OCI-LY3 (cell line): ENCODE results near the gene CUX1.

Source experiments
- H2AFZ ChIP-seq: fragments of 200-600, 300-600 bp; shearing (Covaris generic); 2 replicates; pipeline ENCODE4 v1.6.0; 2014; ENCODE audit warnings: antibody characterized with exemption, low read depth, low read length
- H3K27ac ChIP-seq: fragments of 200-600, 300-600 bp; sonication (generic); 2 replicates; pipeline ENCODE4 v1.5.1; 2014; ENCODE audit warnings: mild to moderate bottlenecking, low read length, moderate library complexity, mixed read lengths
- H3K27me3 ChIP-seq: fragments of 200-600, 300-600 bp; sonication (generic); 2 replicates; pipeline ENCODE4 v1.6.1; 2014; ENCODE audit warnings: low read depth, low read length, mixed read lengths
- H3K36me3 ChIP-seq: fragments of 200-600, 300-600 bp; sonication (generic); replicated peaks from 2 replicates; pipeline ENCODE3; 2014; ENCODE audit warnings: low read depth, low read length, mixed read lengths
- H3K4me1 ChIP-seq: fragments of 300-600, 200-600 bp; sonication (generic); 2 replicates; pipeline ENCODE4 v1.6.1; 2014; ENCODE audit warnings: low read length, mixed read lengths
- H3K4me2 ChIP-seq: fragments of 200-600, 300-600 bp; sonication (generic); 2 replicates; pipeline ENCODE4 v1.6.1; 2014; ENCODE audit warnings: low read length, mixed read lengths
- H3K4me3 ChIP-seq: fragments of 300-600, 200-600 bp; sonication (generic); 2 replicates; pipeline ENCODE4 v1.5.1; 2014; ENCODE audit warnings: antibody characterized with exemption, mild to moderate bottlenecking, low read length, moderate library complexity
- H3K79me2 ChIP-seq: fragments of 300-600, 200-600 bp; shearing (Covaris generic); 2 replicates; pipeline ENCODE4 v1.6.1; 2014; ENCODE audit warnings: mild to moderate bottlenecking, low read length, mixed read lengths
- H3K9ac ChIP-seq: fragments of 300-600, 200-600 bp; shearing (Covaris generic); 2 replicates; pipeline ENCODE4 v1.6.0; 2014; ENCODE audit warnings: mild to moderate bottlenecking, low read length, moderate library complexity
- H3K9me3 ChIP-seq: fragments of 200-600, 300-600 bp; shearing (Covaris generic); 2 replicates; pipeline ENCODE4 v1.6.1; 2014; ENCODE audit warnings: low read length, mixed read lengths; ENCODE audit not compliant: insufficient read depth
- H4K20me1 ChIP-seq: fragments of 200-600, 300-600 bp; sonication (generic); 2 replicates; pipeline ENCODE4 v1.6.1; 2016; ENCODE audit warnings: low read length, mixed read lengths; ENCODE audit not compliant: insufficient read depth
- EZH2phosphoT487 ChIP-seq: fragments of 200-600 bp; shearing (Covaris generic); IDR thresholded peaks from 2 replicates; pipeline ENCODE4 v1.6.1; 2018; ENCODE audit warnings: antibody characterized with exemption, mixed run types, low read depth
- TF ChIP-seq, protein P1 (sequence below): fragments of 200-600, 300-600 bp; sonication (generic); IDR thresholded peaks from 2 replicates; pipeline ENCODE4 v1.5.1; 2014; ENCODE audit warnings: antibody characterized with exemption, low read length, low read depth

Gene CUX1

DNA sequence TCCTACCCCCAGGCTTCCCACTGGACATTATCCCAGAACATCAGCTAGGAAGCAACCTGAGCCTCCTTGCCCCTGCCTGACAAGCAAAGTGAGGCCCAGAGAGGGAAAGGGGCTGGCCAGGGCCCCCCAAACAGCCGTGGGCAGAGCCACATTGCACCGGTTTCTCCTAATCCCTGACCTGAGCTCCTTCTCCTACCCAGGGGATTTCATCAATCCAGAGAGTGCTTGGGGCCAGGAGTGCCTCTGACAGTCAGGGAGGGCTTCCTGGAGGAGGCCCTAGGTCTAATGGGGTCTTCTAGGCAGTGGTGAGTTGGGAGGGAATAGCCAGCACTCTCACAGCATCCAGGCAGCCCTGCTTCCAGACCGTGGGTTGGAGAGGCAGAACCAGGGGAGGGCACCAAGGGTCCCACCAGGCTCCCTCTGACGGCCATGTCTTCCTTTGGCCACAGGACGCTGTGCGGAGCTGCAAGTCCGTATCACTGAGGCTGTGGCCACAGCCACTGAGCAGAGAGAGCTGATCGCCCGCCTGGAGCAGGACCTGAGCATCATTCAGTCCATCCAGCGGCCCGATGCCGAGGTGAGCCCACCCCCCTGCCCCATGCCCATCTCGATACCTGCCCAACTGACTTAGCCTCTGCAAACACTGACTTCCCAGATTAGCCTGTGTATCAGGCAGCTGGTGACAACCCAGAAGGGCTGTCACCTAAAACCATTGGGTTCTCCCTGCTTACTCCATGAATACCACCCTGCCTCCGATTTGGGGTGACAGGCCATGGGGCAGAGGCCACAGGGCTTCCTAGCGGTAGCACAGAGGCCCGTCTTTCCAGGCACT lies 455.7 kb downstream of the CUX1 start:
- 0 out of 2 replicates have a peak, but pooled peaks cover 4% of the 10 kb centered on the region for H3K27me3 ChIP-seq
- no peaks in the 10 kb centered on the region for H3K36me3 ChIP-seq
- peaks cover 3% of the 10 kb centered on the region for H3K4me1 ChIP-seq
- H4K20me1 ChIP-seq: no peaks in the 10 kb centered on the region
- TF ChIP-seq, protein P1, sequence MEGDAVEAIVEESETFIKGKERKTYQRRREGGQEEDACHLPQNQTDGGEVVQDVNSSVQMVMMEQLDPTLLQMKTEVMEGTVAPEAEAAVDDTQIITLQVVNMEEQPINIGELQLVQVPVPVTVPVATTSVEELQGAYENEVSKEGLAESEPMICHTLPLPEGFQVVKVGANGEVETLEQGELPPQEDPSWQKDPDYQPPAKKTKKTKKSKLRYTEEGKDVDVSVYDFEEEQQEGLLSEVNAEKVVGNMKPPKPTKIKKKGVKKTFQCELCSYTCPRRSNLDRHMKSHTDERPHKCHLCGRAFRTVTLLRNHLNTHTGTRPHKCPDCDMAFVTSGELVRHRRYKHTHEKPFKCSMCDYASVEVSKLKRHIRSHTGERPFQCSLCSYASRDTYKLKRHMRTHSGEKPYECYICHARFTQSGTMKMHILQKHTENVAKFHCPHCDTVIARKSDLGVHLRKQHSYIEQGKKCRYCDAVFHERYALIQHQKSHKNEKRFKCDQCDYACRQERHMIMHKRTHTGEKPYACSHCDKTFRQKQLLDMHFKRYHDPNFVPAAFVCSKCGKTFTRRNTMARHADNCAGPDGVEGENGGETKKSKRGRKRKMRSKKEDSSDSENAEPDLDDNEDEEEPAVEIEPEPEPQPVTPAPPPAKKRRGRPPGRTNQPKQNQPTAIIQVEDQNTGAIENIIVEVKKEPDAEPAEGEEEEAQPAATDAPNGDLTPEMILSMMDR: no peak
- TF ChIP-seq EZH2phosphoT487: no peak
- H3K79me2 ChIP-seq: no peaks in the 10 kb centered on the region
- no peak overlapping the region for H2AFZ ChIP-seq
- no peaks in the 10 kb centered on the region for H3K9me3 ChIP-seq
- no peak overlapping the region for H3K4me3 ChIP-seq
- no peak overlapping the region for H3K4me2 ChIP-seq
- H3K27ac ChIP-seq: no peak overlapping the region
- no peak overlapping the region for H3K9ac ChIP-seq

- no peak overlapping the region for H3K4me3 ChIP-seq
- no peak overlapping the region for H3K9ac ChIP-seq
- H3K27ac ChIP-seq: no peak overlapping the region
These were observed 456.6 kb downstream of the CUX1 start for GRCh38 chr7:102273749-102274712.

GRCh38 chr7:102275123-102275703 lies 457.8 kb downstream of the CUX1 start:
- Histone ChIP-seq H3K4me1 (peaks cover 17% of the 10 kb centered on the region), H3K27ac (no peak overlapping the region), H3K36me3 (no peaks in the 10 kb centered on the region), H3K4me3 (no peak overlapping the region), H3K79me2 (no peaks in the 10 kb centered on the region), H3K27me3 (no peaks in the 10 kb centered on the region), H2AFZ (no peak overlapping the region), H3K4me2 (no peak overlapping the region), H4K20me1 (no peaks in the 10 kb centered on the region), H3K9me3 (no peaks in the 10 kb centered on the region), H3K9ac (no peak overlapping the region)
- TF ChIP-seq EZH2phosphoT487: no peak
- TF ChIP-seq, protein P1: no peak

More at GRCh38 chr7:102273749-102274712, 456.6 kb downstream of the CUX1 start:
- Histone ChIP-seq H3K36me3 (no peaks in the 10 kb centered on the region), H3K9me3 (no peaks in the 10 kb centered on the region), H2AFZ (no peak overlapping the region), H3K4me1 (peaks cover 7% of the 10 kb centered on the region), H3K4me2 (no peak overlapping the region), H4K20me1 (no peaks in the 10 kb centered on the region), H3K79me2 (no peaks in the 10 kb centered on the region), H3K27me3 (no peaks in the 10 kb centered on the region)
- TF ChIP-seq, protein P1: no peak
- no peak for TF ChIP-seq EZH2phosphoT487
